ENCODE measurements around the gene FBXO27.

GRCh38 chr19:38979812-38980211 is 52.5 kb downstream of the FBXO27 start:
- TF ChIP-seq, protein P1, sequence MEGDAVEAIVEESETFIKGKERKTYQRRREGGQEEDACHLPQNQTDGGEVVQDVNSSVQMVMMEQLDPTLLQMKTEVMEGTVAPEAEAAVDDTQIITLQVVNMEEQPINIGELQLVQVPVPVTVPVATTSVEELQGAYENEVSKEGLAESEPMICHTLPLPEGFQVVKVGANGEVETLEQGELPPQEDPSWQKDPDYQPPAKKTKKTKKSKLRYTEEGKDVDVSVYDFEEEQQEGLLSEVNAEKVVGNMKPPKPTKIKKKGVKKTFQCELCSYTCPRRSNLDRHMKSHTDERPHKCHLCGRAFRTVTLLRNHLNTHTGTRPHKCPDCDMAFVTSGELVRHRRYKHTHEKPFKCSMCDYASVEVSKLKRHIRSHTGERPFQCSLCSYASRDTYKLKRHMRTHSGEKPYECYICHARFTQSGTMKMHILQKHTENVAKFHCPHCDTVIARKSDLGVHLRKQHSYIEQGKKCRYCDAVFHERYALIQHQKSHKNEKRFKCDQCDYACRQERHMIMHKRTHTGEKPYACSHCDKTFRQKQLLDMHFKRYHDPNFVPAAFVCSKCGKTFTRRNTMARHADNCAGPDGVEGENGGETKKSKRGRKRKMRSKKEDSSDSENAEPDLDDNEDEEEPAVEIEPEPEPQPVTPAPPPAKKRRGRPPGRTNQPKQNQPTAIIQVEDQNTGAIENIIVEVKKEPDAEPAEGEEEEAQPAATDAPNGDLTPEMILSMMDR (IDR thresholded peaks at IDR 0.05) = no peak
- no peak for TF ChIP-seq POLR2A (IDR thresholded peaks at IDR 0.05)

Measured in Peyer's patch (tissue), 4 donors.